Thyroid gland (tissue), 4 donors: Measurements from ENCODE around the gene GPN3. TPM values are rescaled to one million over a fixed set of nuclear protein-coding genes. Genes with fewer than 3 reads are reported as not detected.

Experiments
- DNase-seq, 2 donors: peaks; one replicate each; pipeline ENCODE4 v3.0.0-alpha.2; 2019
- H3K27ac ChIP-seq, 3 donors: fragments of 200-600 bp; sonication (generic); 1 replicate in 2 of 3; 2 replicates in 1 of 3; pipeline ENCODE4 v1.5.1; 2016 to 2019; ENCODE audit warnings: mild to moderate bottlenecking in 1 of 3, moderate library complexity in 1 of 3
- H3K27me3 ChIP-seq: fragments of 200-600 bp; sonication (generic); one replicate; pipeline ENCODE4 v1.5.1; 2019
- H3K36me3 ChIP-seq, 2 donors: fragments of 200-600 bp; sonication (generic); one replicate each; pipeline ENCODE4 v1.5.1; 2016 to 2019
- H3K4me1 ChIP-seq, 2 donors: fragments of 200-600 bp; sonication (generic); one replicate each; pipeline ENCODE4 v1.5.1; 2017 to 2019
- H3K4me3 ChIP-seq, 3 donors: fragments of 200-600 bp; sonication (generic); replicated peaks in 1 of 3; 1 replicate in 2 of 3; 2 replicates in 1 of 3; pipeline ENCODE4 v1.5.1; 2016; ENCODE audit warnings: mild to moderate bottlenecking in 1 of 3
- H3K9me3 ChIP-seq: fragments of 200-600 bp; sonication (generic); one replicate; pipeline ENCODE4 v1.5.1; 2017
- CTCF ChIP-seq, 6 experiments: fragments of 200-600 bp in 3 of 6; fragments of 450-650 bp in 3 of 6; sonication (generic) in 3 of 6; IDR thresholded peaks; one replicate each; pipeline ENCODE4 v1.5.1; 2016 to 2019; ENCODE audit warnings: antibody characterized with exemption in 6 of 6, mild to moderate bottlenecking in 2 of 6, inconsistent platforms in 1 of 6, moderate library complexity in 1 of 6
- POLR2A ChIP-seq, 2 donors: fragments of 450-650 bp; IDR thresholded peaks; one replicate each; pipeline ENCODE4 v1.6.1; 2017; ENCODE audit warnings: antibody characterized with exemption in 2 of 2, mild to moderate bottlenecking in 2 of 2, moderate library complexity in 1 of 2
- WGBS, 2 donors: methylation state at CpG; one replicate each; pipeline ENCODE4 v1.1.5; 2017; 5-methylcytosine and 5-hydroxymethylcytosine counted together
- intact Hi-C: fragments of 100-400 bp; cut with DNase I; formaldehyde crosslinking; loops from one replicate; pipeline ENCODE4 v1.15.1; 2023
- small RNA-seq: library from RNA; depleted of rRNA; stranded (forward); fragments of <200 nt; gene quantifications from one replicate; pipeline ENCODE3, GENCODE V24; 2016
- total RNA-seq, 4 donors: library from RNA; depleted of rRNA; stranded (reverse); fragments of >200 nt; gene quantifications; one replicate each; pipeline ENCODE4 v1.2.3, GENCODE V29; 2016

The GPN3 gene
- total RNA-seq, 4 donors from 2014 or later: 17.1 to 23.6 (median 17.9) TPM

GRCh38 chr12:110403976-110404682, 63.9 kb downstream of the GPN3 start:
- H3K36me3 ChIP-seq: no peaks in the 10 kb centered on the region
- no peak for TF ChIP-seq CTCF (IDR thresholded peaks at IDR 0.05)
- no peak for TF ChIP-seq POLR2A (IDR thresholded peaks at IDR 0.05)
- intact Hi-C loops: no loop called here
- 22% methylated on average over 21 of the region's 21 CpGs for WGBS, 2 donors
- peak; percentile 73 to 77 for DNase-seq
- H3K27ac ChIP-seq: peak overlapping the region; percentile 88 to 98 (median 93)
- H3K4me3 ChIP-seq: peak overlapping the region in 2 of 3 donors; percentile 21 to 94
- H3K27me3 ChIP-seq: no peaks in the 10 kb centered on the region
- peaks cover 5 to 11% of the 10 kb centered on the region in 2 donors for H3K4me1 ChIP-seq
- H3K9me3 ChIP-seq: no peaks in the 10 kb centered on the region

GRCh38 chr12:110403146-110403975, 64.7 kb downstream of the GPN3 start, which contains the start of gene ANAPC7:
ANAPC7 (minus strand) TSS chr12:110403708; CDS start chr12:110403627, 81 bp downstream.
- DNase-seq: peak; percentile 90 to 92
- WGBS, 2 donors: 0 to 1% methylated on average over 15 to 35 of the region's 62 CpGs
- Histone ChIP-seq H3K4me3 (peak within 1 kb of the TSS; percentile 21 to 94 (median 88)), H3K27me3 (no peaks in the 10 kb centered on the region), H3K27ac (peak within 1 kb of the TSS; percentile 88 to 98 (median 93)), H3K9me3 (no peaks in the 10 kb centered on the region), H3K36me3 (no peaks in the 10 kb centered on the region), H3K4me1 (peaks cover 5 to 11% of the 10 kb centered on the region in 2 donors)
- peak in 2 of 6 experiments; percentile 6 to 19 for TF ChIP-seq CTCF (IDR thresholded peaks at IDR 0.05)
- TF ChIP-seq POLR2A (IDR thresholded peaks at IDR 0.05): peak in 1 of 2 donors; percentile 56
- intact Hi-C loops: no loop called here

Small RNA genes within 50 kb of the gene (small RNA-seq; reads per million reads assigned to genes)
- not detected for gene RF00278

Other genes starting within 250 kb of the GPN3 start
- gene ATP2A2, start 187.0 kb downstream of the GPN3 start, total RNA-seq: 100 to 1,000 TPM; 126 to 220 (median 174) TPM
- gene ANAPC7, start 64.5 kb downstream of the GPN3 start, total RNA-seq: 10 to 100 TPM; 49.4 to 61.9 (median 50.9) TPM
- gene ARPC3, start 17.9 kb downstream of the GPN3 start, total RNA-seq: 100 to 1,000 TPM; 169 to 516 (median 218) TPM
- 10 to 100 TPM in 1 of 4 donors, 1 to 10 TPM in 3; 2.6 to 10.1 (median 5.5) TPM for gene FAM216A, start 588 bp upstream of the GPN3 start, total RNA-seq
- gene VPS29, start 33.9 kb upstream of the GPN3 start, total RNA-seq: 100 to 1,000 TPM in 3 of 4 donors, 10 to 100 TPM in 1; 94.0 to 188 (median 133) TPM
- under 1 TPM in 2 of 4 donors, not detected in 2; 0.40 to 0.45 TPM for gene RAD9B, start 34.1 kb upstream of the GPN3 start, total RNA-seq
- gene PPTC7, start 115.1 kb upstream of the GPN3 start, total RNA-seq: 10 to 100 TPM; 15.8 to 28.9 (median 22.8) TPM
- gene TCTN1, start 145.9 kb upstream of the GPN3 start, total RNA-seq: 100 to 1,000 TPM in 3 of 4 donors, 10 to 100 TPM in 1; 98.8 to 204 (median 125) TPM
- 1 to 10 TPM; 4.4 to 6.9 (median 4.5) TPM for gene HVCN1, start 220.9 kb upstream of the GPN3 start, total RNA-seq